HUDEP-2 (cell line): ENCODE results near the gene BSND.
"Not testable (repeated sequence)": the region's sequence is repeated elsewhere in the genome, so short reads cannot be mapped to it uniquely, and the experiment has no call there.

Experiments used
- DNase-seq, 76 experiments: peaks; one replicate each; lab custom pipeline; 2025; ENCODE audit not compliant: unreplicated experiment in 76 of 76; lab: John Stamatoyannopoulos, UW

Gene BSND

DNA sequence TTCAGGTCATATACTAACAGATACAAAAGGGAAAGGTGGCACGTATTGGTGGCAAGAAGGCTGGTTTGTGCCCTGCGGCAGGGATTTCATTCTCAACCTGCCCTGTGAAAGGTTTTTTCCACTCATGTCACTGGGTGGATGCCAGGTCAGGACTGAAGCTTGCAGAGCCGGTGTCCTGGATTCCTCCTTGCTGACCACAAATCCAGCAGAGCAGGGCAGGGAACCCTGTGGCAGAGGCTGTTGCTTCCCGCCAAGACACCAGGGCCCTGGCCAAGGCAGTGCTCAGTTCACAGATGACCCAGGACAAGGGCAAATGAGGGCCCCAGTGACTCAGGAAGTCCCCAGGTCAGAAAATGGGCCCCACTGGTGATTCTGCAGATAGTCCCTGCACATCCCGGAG, 16.4 kb downstream of the BSND start:
- DNase-seq = no peak

DNA sequence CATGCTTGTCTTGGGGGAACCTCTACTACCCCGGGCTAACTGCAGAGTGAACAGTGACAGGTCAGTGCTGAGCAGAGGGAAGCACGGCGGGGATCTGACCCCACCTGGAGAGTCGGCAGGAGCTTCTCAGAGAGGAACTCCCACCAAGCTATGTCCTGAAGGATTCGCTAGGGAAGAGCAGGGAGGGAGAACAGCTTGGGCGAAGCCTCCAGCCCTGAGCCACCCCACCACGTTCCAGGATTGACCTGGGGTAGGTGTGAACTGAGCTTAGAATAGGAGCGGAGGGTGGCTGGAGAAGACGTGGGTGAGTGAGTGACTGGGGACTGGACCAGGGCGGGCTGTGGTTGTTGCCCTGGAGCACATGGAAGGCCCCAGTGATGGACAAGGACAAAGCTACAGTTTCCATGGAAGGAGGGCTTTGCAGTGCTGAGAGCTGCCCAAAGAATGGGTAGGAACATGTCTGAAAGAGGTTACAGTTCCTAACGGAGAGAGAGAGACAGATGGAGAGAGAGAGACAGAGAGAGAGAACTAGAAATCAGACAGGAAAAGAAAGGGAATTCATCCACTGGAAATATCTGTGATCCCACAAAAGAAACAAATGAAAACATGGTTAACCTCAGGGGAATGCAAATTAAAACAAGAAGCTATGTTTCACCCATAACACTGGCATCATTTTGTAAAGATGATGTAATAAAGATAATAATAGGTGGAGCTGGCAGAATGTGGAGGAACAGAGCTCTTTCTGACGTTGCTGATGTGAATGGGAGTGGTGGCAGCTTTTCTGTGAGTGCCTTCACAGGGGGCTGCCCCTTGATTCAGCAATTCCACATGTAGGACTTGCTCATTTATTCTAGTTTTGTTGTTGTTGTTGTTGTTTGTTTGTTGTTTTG, 17.2 kb downstream of the BSND start:
- no peak for DNase-seq

DNA sequence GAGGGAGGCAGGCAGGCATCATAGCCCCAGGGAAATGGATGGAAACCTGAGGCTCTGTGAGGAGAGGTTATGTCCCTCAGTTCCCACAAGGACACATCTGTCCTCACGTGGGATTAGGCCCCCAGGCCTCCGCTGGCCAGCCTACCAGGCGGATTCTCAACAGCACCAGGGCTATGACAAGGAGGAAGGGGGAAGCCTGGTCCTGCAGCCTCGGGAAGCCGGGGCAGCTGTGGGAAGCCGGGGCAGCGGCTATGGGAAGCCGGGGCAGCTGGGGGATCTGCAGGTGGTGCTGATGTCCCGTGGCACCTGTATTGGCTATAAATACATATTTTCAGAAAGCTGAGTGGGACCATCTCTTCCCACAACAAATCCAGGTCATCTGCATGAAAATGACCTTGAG, 19.7 kb downstream of the BSND start:
- no peak for DNase-seq

DNA sequence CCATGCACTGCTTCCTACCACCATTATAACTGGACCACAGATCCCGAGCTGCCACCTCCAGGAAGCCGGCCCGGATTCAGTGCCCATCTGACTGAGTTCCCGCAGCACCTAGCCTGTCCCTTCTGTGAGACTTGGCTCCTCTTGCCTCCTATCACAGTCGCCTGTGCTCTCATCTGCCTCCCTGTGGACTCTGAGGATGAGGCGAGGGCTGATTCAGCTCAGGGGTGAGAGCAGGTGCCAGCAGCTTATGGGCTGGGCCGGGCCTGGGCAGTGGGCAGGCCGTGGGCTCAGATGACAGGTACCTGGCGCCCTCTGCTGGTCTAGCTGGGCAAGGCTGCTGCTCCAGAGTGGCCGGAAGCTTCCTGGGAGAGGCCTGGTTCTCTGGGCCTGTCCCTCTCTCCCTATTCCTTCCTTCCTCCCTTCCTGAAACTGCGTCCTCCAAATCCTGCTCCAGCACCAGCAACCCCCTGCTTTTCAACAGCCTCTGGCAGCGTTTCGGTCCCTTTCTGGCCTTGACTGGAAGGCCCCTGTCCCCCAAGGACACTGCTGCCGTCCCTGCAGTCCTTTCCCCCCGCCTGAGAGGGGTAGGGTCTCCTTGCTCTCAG, 23.3 kb downstream of the BSND start:
- DNase-seq = peak in 71 of 76 experiments; percentile 18 to 84 (median 67)

DNA sequence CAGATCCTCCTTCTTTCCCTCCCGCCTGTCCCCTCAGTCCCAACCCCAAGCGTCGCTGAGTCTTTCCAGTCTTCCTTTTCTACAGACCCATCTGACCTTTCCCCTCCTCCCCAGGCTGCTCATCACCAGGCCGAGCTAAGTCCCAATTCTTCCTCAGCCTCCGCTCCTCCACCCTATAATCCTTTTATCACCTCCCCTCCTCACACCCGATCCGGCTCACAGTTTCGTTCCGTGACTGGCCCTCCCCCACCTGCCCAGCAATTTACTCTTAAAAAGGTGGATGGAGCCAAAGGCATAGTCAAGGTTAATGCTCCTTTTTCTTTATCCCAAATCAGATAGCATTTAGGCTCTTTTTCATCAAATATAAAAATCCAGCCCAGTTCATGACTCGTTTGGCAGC, 25.4 kb downstream of the BSND start:
- not testable (repeated sequence) for DNase-seq

DNA sequence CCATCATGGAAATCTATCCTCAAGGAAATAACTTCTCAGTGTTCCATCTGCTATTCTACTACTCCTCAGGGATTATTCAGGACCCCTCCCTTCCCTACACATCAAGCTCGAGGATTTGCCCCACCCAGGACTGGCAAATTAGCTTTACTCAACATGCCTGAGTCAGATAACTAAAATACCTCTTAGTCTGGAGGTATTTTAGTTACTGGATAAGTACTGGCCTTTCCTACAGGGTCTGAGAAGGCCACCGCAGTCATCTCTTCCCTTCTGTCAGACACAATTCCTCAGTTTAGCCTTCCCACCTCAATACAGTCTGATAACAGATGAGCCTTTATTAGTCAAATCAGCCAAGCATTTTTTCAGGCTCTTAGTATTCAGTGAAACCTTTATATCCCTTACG, 27.9 kb downstream of the BSND start:
- DNase-seq = not testable (repeated sequence)

DNA sequence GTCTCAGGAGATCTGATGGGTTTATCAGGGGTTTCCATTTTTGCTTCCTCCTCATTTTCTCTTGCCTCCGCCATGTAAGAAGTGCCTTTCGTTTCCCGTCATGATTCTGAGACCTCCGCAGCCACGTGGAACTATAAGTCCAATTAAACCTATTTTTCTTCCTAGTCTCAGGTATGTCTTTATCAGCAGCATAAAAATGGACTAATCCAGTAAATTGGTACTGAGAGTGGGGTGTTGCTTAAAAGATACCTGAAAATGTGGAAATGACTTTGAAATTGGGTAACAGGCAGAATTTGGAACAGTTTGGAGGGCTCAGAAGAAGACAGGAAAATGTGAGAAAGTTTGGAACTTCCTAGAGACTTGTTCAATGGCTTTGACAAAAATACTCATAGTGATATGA, 32.4 kb downstream of the BSND start:
- DNase-seq = not testable (repeated sequence)

DNA sequence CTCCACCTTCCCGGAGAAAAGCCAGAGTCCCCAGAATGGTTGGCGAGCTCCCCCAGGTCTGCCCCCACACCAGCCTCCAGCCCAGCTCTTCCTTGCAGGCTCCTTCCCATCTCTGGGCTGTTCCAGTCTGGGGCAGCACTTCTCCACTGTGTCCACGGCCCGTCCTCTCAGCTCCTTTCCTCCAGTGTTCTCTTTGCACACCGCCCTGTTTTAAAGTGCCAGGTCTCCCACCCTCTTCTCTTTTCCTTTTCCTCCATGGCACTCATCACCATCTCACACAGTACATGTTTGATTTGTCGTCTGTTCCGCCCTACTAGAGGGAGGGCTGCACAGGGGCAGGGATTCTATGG, 34.5 kb downstream of the BSND start:
- DNase-seq = no peak

DNA sequence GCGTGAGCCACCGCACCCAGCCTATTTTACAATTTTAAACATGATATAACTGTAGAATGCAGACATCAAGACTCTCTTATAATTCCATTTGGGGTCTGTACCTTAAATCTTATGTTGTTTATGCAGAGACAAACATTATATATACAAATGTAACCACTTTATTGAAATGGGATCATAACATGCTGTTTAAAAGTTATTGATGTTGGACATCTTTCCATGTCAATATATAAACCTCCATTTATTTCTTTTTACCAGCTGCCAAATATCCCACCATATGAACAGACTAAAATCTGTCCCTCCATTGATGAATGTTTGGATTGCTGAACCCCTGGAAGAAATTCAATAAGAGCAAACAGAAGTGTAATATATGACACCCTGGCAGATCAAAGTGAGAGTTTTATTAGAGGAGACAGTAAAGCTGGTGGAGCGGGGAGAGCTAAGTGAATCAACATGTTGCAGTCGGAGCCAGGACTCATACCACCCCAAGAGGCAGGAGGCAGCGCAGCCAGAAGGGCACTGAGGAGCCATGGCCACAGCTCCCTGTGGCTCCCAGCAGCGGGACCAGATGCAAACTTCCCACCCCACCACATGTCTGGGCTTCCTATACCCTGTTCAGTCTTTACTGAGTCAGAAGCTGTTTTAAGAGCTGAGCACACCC, 35.9 kb downstream of the BSND start:
- no peak for DNase-seq

DNA sequence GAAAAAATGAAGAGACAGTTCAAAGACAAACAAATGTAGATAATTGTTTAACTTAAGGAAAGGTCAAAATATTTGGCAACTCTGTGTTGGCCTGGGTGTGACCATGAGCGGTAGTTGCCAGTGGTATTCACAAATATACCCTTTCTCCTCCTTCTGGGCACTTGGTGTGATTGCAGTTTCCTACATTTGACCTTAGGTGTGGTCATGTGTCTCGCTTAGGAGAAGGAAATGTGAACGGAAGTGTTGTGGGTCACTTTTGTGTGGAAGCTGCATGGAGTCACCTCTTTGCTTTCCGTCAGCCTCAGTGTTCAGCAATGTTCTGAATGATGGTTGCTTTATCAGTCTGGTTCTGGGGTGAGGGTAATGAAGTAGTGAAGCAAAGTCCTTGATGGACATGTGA, 37.2 kb downstream of the BSND start:
- peak in 15 of 76 experiments; percentile 3 to 44 (median 16) for DNase-seq

DNA sequence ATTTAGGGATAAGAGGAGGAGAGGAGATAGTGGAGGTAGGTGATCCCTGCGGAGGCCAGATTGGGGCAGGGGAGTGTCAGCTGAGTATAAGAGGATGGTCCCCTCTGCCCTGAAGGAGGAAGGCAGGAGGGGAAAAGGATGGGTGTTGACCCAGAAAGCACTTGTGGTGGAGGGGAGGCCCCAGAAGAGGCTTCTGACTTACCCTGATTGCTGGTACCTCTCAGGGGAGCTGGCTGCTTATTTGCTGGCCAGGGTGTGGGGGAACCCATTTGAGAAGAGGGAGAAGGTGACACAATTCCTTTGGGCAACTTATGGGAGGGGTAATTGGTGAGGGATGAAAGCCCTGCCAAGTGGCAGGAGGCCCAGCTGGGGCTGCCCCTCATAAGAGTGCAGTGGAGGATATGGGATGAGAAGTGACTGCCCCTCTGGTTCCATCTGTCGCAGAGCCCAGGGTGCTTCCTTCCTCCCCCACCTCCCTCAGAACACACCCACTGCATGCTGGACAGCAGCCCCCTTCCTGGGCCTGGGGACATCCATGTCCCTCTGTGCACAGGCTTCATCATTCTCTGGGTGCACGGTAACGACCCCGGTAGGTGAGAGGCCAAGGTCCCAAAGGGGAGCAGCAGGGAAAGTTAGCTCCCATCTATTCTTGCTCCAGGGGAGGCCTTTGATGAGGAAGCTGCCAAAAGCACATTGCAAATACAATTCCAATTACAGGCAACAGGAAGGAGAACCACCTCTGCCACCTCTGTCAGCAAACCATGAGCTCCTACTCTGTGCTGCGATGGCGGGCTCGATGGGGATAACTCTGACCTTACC, 39.2 kb downstream of the BSND start:
- no peak for DNase-seq

DNA sequence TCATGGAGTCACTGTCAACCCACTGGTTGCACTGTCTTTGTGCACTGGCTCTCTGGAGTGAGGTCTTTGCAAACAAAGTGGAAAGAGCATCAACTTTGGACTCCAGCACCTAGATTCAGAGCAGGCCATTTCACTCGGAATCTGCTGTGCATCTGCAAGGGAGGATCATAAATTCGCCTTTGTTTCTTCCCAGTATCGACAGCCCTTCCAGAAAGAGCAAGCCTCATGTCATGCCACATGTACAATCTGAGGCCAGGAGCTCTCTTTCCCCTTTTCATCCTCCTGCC, 39.8 kb downstream of the BSND start:
- DNase-seq = no peak

DNA sequence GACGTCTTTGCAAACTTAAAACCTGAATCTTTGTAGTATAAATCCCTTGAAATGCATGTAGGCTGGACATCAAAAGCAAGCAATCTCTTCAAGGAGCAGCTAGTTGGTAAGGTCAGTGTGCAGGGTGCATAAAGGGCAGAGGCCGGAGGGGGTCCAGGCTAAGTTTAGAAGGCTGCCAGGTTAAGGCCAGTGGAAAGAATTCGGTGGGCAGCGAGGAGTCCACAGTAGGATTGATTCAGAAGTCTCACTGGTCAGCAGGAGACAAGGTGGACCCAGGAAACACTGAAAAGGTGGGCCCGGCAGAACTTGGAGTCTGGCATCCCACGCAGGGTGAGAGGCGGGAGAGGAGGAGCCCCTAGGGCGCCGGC, 40.2 kb downstream of the BSND start:
- DNase-seq = no peak

DNA sequence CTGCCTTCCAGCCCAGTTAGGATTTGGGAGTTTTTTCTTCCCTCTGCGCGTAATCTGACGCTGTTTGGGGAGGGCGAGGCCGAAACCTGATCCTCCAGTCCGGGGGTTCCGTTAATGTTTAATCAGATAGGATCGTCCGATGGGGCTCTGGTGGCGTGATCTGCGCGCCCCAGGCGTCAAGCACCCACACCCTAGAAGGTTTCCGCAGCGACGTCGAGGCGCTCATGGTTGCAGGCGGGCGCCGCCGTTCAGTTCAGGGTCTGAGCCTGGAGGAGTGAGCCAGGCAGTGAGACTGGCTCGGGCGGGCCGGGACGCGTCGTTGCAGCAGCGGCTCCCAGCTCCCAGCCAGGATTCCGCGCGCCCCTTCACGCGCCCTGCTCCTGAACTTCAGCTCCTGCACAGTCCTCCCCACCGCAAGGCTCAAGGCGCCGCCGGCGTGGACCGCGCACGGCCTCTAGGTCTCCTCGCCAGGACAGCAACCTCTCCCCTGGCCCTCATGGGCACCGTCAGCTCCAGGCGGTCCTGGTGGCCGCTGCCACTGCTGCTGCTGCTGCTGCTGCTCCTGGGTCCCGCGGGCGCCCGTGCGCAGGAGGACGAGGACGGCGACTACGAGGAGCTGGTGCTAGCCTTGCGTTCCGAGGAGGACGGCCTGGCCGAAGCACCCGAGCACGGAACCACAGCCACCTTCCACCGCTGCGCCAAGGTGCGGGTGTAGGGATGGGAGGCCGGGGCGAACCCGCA, 40.8 kb downstream of the BSND start, which contains the start of gene PCSK9:
PCSK9 (plus strand) TSS at position 207 of the 741 bp plus-strand sequence; CDS start at position 497, 290 bp downstream.
- peak in 72 of 76 experiments; percentile 19 to 87 (median 64) for DNase-seq

DNA sequence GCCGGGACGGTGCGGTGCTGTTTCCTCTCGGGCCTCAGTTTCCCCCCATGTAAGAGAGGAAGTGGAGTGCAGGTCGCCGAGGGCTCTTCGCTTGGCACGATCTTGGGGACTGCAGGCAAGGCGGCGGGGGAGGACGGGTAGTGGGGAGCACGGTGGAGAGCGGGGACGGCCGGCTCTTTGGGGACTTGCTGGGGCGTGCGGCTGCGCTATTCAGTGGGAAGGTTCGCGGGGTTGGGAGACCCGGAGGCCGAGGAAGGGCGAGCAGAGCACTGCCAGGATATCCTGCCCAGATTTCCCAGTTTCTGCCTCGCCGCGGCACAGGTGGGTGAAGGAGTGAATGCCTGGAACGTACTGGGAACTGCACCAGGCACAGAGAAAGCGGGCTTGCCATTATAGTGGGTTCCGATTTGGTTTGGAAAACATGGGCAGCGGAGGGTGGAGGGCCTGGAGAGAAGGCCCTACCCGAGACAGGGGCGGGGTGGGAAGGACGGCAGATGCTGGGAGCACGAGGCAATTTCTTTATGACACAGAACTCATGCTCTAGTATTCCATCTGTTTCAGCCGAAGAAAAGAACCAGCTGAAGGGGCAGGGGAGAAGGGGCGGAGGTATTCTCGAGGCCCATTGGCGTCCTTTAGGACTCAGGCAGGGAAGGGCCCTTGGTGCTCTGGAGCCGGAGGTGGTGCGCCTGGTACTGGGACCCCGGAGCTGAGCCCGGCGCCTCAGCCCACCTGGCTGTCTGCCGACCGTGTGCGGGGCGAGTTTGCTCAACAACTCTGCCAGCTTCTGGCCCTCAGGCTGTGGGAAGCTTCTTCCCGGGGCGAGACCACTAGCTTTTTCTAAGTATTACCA, 41.6 kb downstream of the BSND start:
- DNase-seq = peak in 5 of 76 experiments; percentile 13 to 38 (median 25)

DNA sequence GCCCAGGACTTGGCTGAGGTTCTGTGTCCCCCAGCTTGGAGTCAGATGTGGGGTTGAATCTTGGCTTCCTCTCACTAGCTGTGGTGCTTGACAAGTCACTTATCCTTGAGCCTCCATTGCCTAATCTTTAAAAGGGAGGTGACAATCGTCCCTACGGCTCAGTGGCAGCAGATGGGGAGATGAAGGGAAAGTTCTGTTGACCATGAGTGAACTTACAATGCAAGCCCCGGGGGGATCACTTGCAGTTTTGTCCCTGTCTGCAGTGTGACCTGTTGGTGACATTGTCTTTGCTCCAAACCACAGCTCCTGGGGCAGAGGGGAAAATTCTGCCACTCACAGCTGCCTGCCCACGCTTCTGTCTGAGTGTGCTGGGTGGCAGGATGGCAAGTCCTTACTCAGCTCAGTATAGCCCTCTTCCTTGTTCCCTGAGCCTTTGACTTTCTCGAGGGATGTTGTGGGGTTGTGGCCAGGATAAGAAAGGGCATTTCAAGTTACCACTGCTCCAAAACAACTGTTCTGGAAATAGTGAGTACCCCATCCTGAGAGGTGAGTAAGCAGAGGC, 42.3 kb downstream of the BSND start:
- peak in 14 of 76 experiments; percentile 8 to 59 (median 27) for DNase-seq

DNA sequence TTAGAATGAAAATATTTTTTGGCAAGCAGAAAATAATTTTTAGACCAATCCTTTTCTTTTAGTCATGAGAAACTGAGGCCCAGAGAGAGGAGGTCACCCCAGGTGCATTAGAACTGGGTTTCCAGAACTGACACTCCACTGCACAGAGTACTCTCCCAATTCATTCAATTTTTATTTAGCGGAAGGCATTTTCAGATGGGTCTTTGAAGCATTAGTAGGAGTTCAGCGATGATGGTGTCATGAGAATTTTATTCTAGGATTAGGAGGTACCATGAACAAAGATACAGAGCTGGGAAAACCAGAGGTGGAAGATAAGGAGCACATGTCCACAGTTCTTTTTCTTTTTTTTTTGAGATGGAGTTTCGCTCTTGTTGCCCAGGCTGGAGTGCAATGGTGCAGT, 42.9 kb downstream of the BSND start:
- DNase-seq = no peak

DNA sequence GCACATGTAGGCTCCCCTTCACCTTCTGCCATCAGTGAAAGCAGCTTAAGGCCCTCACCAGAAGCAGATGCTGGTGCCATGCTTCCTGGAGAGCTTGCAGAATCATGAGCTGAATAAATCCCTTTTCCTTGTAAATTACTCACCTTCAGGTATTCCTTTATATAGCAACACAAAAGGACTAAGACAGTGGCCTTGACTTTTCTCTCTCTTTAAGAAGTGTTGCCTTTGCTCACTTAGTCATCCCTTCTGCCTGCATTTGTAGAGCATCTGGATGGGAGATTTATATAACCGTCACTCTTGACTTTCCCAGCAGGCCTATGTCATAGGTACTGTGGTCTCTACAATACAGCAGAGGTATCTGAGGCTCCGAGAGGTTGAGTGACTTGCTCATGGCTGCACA, 44.3 kb downstream of the BSND start:
- no peak for DNase-seq

DNA sequence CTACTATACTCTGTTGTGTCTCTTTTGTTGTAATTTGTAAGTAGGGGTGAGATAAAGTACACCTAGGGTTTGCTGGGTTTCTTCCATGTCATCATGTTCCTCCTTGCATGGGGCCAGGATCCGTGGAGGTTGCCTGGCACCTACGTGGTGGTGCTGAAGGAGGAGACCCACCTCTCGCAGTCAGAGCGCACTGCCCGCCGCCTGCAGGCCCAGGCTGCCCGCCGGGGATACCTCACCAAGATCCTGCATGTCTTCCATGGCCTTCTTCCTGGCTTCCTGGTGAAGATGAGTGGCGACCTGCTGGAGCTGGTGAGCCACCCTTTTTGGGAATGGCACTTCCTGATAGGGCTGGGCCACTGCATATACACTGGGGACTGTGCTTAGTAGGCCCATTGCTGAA, 45.0 kb downstream of the BSND start:
- no peak for DNase-seq
